ENCODE data around the gene MAP7.

The MAP7 gene

GRCh38 chr6:136510299-136510698 lies 39.9 kb downstream of the MAP7 start:
- DNase-seq (ENCODE audit: low read depth), result no peak
- H3K4me3 ChIP-seq (ENCODE audit: low read depth, low read length), result no peak overlapping the region
- no peak for TF ChIP-seq CTCF (IDR thresholded peaks at IDR 0.05; ENCODE audit: insufficient read depth, low read depth, low read length, missing control alignments)

DNA sequence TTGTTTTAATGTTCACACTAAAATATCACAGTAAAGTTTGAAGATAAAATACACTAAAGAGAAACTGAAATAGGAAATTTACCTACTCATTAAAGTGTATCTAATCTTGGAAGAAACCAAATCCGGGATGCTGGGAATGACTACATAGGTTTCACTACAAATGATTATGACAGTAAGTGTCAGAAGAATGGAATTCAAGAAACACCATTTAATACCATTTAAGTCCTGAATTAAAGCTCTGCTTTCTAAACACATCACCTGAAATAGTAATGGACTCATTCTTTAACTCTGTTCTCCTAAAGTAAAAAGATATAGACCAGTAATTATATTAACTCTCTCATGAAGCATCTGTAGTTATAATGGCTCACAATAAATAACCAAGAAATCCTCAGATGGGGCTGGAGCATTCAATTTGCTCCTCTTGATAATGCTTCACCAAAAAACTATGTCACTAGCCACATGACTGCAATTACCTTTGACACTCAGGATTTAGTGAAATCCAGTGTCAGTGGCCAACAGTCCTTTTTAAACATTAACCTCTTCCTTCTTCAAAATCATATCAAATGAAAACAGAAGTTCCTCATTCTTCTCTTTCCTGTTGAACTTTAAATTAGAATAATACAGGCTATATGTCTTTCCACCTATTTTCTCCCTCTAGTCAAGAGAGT lies 41.4 kb downstream of the MAP7 start:
- TF ChIP-seq CTCF (IDR thresholded peaks at IDR 0.05; ENCODE audit: insufficient read depth, low read depth, low read length, missing control alignments), result no peak
- H3K4me3 ChIP-seq (ENCODE audit: low read depth, low read length), result no peak overlapping the region
- DNase-seq (ENCODE audit: low read depth), result no peak

DNA sequence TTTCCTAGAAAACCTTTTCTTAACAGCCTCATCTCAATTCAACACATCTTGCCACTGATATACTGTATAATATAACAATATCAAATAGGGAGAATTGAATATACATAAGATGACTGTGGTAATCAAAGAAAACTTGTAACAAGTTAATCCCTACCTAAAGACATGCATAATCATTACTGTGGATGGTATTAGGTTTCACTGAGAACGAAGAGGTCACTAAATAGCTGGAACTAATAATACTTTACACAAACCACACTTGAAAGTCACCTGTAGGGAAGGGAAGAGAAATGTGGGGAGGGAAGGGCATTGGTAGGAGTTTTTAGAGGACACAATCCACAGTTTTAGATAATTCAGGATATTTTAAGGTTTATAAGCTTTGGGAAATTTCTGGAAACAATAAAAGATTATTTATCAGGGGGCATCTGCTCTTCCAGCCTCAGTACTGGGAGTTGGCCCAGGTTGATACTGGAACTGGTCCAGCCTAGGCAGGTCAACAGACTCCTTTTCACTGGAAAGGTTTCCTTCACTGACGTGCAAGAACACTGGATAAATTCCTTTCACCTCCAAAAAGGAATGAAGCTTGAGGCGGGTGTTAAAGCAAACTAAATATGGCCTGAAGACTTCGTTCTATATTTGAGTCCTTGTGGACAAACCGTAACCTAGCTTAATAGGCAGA lies 44.0 kb downstream of the MAP7 start:
- TF ChIP-seq CTCF (IDR thresholded peaks at IDR 0.05; ENCODE audit: insufficient read depth, low read depth, low read length, missing control alignments), result no peak
- H3K4me3 ChIP-seq (ENCODE audit: low read depth, low read length), result no peak overlapping the region
- DNase-seq (ENCODE audit: low read depth), result no peak

- no peak for DNase-seq (ENCODE audit: low read depth)
- no peak for TF ChIP-seq CTCF (IDR thresholded peaks at IDR 0.05; ENCODE audit: insufficient read depth, low read depth, low read length, missing control alignments)
- no peak overlapping the region for H3K4me3 ChIP-seq (ENCODE audit: low read depth, low read length)
These were observed 46.8 kb downstream of the MAP7 start for GRCh38 chr6:136503303-136504029.

- no peak for TF ChIP-seq CTCF (IDR thresholded peaks at IDR 0.05; ENCODE audit: insufficient read depth, low read depth, low read length, missing control alignments)
- no peak for DNase-seq (ENCODE audit: low read depth)
- no peak overlapping the region for H3K4me3 ChIP-seq (ENCODE audit: low read depth, low read length)
These were observed 47.4 kb downstream of the MAP7 start for GRCh38 chr6:136502786-136503185.

DNA sequence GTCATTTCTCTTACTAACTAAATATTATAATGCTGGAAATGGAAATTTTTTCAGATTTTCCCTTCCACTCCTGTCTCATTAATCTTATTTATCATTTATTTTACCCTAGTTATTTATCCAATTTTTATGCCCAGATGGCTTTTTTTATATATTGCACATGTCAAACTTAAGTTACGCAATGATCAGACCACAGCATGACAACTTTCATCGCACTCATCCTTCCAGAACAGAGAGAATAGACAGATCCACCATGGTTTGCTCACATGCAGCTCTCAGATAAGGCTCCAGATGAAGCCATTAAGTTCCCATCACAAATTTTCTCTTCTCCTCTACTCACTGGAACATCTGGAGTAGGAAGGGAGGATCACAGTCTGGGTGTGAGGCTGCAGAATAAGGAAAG lies 48.7 kb downstream of the MAP7 start:
- no peak for TF ChIP-seq CTCF (IDR thresholded peaks at IDR 0.05; ENCODE audit: insufficient read depth, low read depth, low read length, missing control alignments)
- DNase-seq (ENCODE audit: low read depth), result no peak
- no peak overlapping the region for H3K4me3 ChIP-seq (ENCODE audit: low read depth, low read length)

All from GM12865 (cell line).